ENCODE data around the gene TMEM132A.

The TMEM132A gene

GRCh38 chr11:60984149-60984548 lies 59.9 kb downstream of the TMEM132A start:
- Histone ChIP-seq H3K79me2 (ENCODE audit: low read length) (no peaks in the 10 kb centered on the region), H3K9me3 (replicated peaks; ENCODE audit: insufficient read depth, low read length) (no peaks in the 10 kb centered on the region), H4K20me1 (ENCODE audit: insufficient read depth, low read length) (no peaks in the 10 kb centered on the region), H3K36me3 (replicated peaks; ENCODE audit: insufficient read depth, low read length) (no peaks in the 10 kb centered on the region), H3F3A (ENCODE audit: insufficient read depth, low read length) (peaks cover 4% of the 10 kb centered on the region; the same call in 1 of the 2 replicates), H3K4me3 (ENCODE audit: low read length) (no peak overlapping the region), H3K4me2 (ENCODE audit: low read depth, low read length) (no peak overlapping the region), H2AFZ (ENCODE audit: low read length) (no peak overlapping the region), H3K9ac (ENCODE audit: low read length) (no peak overlapping the region), H3K27ac (ENCODE audit: low read length) (no peak overlapping the region), H3K27me3 (replicated peaks; ENCODE audit: insufficient read depth, low read length) (no peaks in the 10 kb centered on the region), H3K9me2 (replicated peaks; ENCODE audit: insufficient read depth, low read length) (no peaks in the 10 kb centered on the region), H3K4me1 (ENCODE audit: low read length) (peaks cover 9% of the 10 kb centered on the region)
- TF ChIP-seq EZH2phosphoT487 (IDR thresholded peaks at IDR 0.05; ENCODE audit: low read length), result no peak
- TF ChIP-seq EZH2 (optimal IDR thresholded peaks at IDR 0.05; ENCODE audit: low read depth, low read length), result no peak
- no peak for TF ChIP-seq CTCF (IDR thresholded peaks at IDR 0.05; ENCODE audit: low read length)
- no peak for DNase-seq

GRCh38 chr11:60984636-60985035 lies 60.4 kb downstream of the TMEM132A start:
- DNase-seq, result no peak
- H3K4me1 ChIP-seq (ENCODE audit: low read length), result peaks cover 9% of the 10 kb centered on the region
- H4K20me1 ChIP-seq (ENCODE audit: insufficient read depth, low read length), result no peaks in the 10 kb centered on the region

GRCh38 chr11:60985501-60985900 lies 61.2 kb downstream of the TMEM132A start:
- H3K9me2 ChIP-seq (replicated peaks; ENCODE audit: insufficient read depth, low read length), result no peaks in the 10 kb centered on the region
- H3K4me2 ChIP-seq (ENCODE audit: low read depth, low read length), result no peak overlapping the region
- no peak for DNase-seq
- peak overlapping the region; percentile 70; the same call in 1 of the 2 replicates for H3K27ac ChIP-seq (ENCODE audit: low read length)
- H2AFZ ChIP-seq (ENCODE audit: low read length), result 0 out of 2 replicates have a peak overlapping the region, but pooled peaks have one; percentile 55
- no peak overlapping the region for H3K9ac ChIP-seq (ENCODE audit: low read length)
- H3K4me3 ChIP-seq (ENCODE audit: low read length), result no peak overlapping the region
- no peaks in the 10 kb centered on the region for H3K36me3 ChIP-seq (replicated peaks; ENCODE audit: insufficient read depth, low read length)
- H3K27me3 ChIP-seq (replicated peaks; ENCODE audit: insufficient read depth, low read length), result no peaks in the 10 kb centered on the region
- H3K79me2 ChIP-seq (ENCODE audit: low read length), result no peaks in the 10 kb centered on the region
- peaks cover 4% of the 10 kb centered on the region; the same call in 1 of the 2 replicates for H3F3A ChIP-seq (ENCODE audit: insufficient read depth, low read length)
- no peaks in the 10 kb centered on the region for H3K9me3 ChIP-seq (replicated peaks; ENCODE audit: insufficient read depth, low read length)
- peaks cover 9% of the 10 kb centered on the region for H3K4me1 ChIP-seq (ENCODE audit: low read length)
- TF ChIP-seq EZH2 (optimal IDR thresholded peaks at IDR 0.05; ENCODE audit: low read depth, low read length) (no peak), EZH2phosphoT487 (IDR thresholded peaks at IDR 0.05; ENCODE audit: low read length) (no peak), CTCF (IDR thresholded peaks at IDR 0.05; ENCODE audit: low read length) (no peak)
- no peaks in the 10 kb centered on the region for H4K20me1 ChIP-seq (ENCODE audit: insufficient read depth, low read length)

More at GRCh38 chr11:60984636-60985035, 60.4 kb downstream of the TMEM132A start:
- H3K36me3 ChIP-seq (replicated peaks; ENCODE audit: insufficient read depth, low read length), result no peaks in the 10 kb centered on the region
- no peak overlapping the region for H2AFZ ChIP-seq (ENCODE audit: low read length)
- H3K4me2 ChIP-seq (ENCODE audit: low read depth, low read length), result no peak overlapping the region
- H3K9me3 ChIP-seq (replicated peaks; ENCODE audit: insufficient read depth, low read length), result no peaks in the 10 kb centered on the region
- H3K9me2 ChIP-seq (replicated peaks; ENCODE audit: insufficient read depth, low read length), result no peaks in the 10 kb centered on the region
- TF ChIP-seq EZH2phosphoT487 (IDR thresholded peaks at IDR 0.05; ENCODE audit: low read length) (no peak), CTCF (IDR thresholded peaks at IDR 0.05; ENCODE audit: low read length) (no peak), EZH2 (optimal IDR thresholded peaks at IDR 0.05; ENCODE audit: low read depth, low read length) (no peak)
- H3K9ac ChIP-seq (ENCODE audit: low read length), result no peak overlapping the region
- H3K27ac ChIP-seq (ENCODE audit: low read length), result no peak overlapping the region
- H3K4me3 ChIP-seq (ENCODE audit: low read length), result no peak overlapping the region
- H3K27me3 ChIP-seq (replicated peaks; ENCODE audit: insufficient read depth, low read length), result no peaks in the 10 kb centered on the region
- no peaks in the 10 kb centered on the region for H3K79me2 ChIP-seq (ENCODE audit: low read length)
- H3F3A ChIP-seq (ENCODE audit: insufficient read depth, low read length), result peaks cover 4% of the 10 kb centered on the region; the same call in 1 of the 2 replicates
